H1 (cell line): Measurements from ENCODE around the gene VWF. TPM values are rescaled to one million over a fixed set of nuclear protein-coding genes. Genes with fewer than 3 reads are reported as not detected.

ENCODE experiments used
- CTCF ChIA-PET: fragments of 300-600 bp; sonication (Branson Sonifier 250); formaldehyde crosslinking; loops from one replicate; lab custom pipeline; 2021; ENCODE audit not compliant: partially characterized antibody; lab: Charles Lee
- POLR2A ChIA-PET: fragments of 300-600 bp; sonication (Branson Sonifier 250); formaldehyde crosslinking; loops from one replicate; lab custom pipeline; 2021; ENCODE audit warnings: inconsistent platforms; ENCODE audit not compliant: partially characterized antibody; lab: Charles Lee
- DNase-seq, 2 experiments: peaks; one replicate each; pipeline versions ENCODE4 v3.0.0 to v3.0.0-alpha.2; 2010 to 2022; ENCODE audit warnings: low spot score in 2 of 2, low read depth in 1 of 2, mixed read lengths in 1 of 2
- FAIRE-seq: peaks from 2 replicates; lab custom pipeline; 2011; peaks lifted over from hg19 to GRCh38; lab: Jason Lieb, UNC
- H2AFZ ChIP-seq: 2 replicates; pipeline ENCODE4 v1.8.1; 2012; ENCODE audit warnings: low read length, inconsistent platforms
- H2AK5ac ChIP-seq: 2 replicates; pipeline ENCODE4 v1.6.1; 2013; ENCODE audit warnings: low read depth, low read length
- H2BK120ac ChIP-seq: replicated peaks from 2 replicates; pipeline ENCODE3; 2013; ENCODE audit warnings: low read depth, low read length, inconsistent platforms
- H2BK12ac ChIP-seq: 2 replicates; pipeline ENCODE4 v1.6.1; 2013; ENCODE audit warnings: low read depth, low read length
- H2BK15ac ChIP-seq: 2 replicates; pipeline ENCODE4 v1.6.1; 2013; ENCODE audit warnings: low read length
- H2BK20ac ChIP-seq: 2 replicates; pipeline ENCODE4 v1.6.1; 2013; ENCODE audit warnings: low read length
- H2BK5ac ChIP-seq: 2 replicates; pipeline ENCODE4 v1.6.1; 2013; ENCODE audit warnings: low read depth, low read length
- H3K14ac ChIP-seq: 2 replicates; pipeline ENCODE4 v1.6.1; 2013; ENCODE audit warnings: inconsistent platforms; ENCODE audit not compliant: insufficient read length
- H3K18ac ChIP-seq: 2 replicates; pipeline ENCODE4 v1.6.1; 2013; ENCODE audit warnings: low read length; ENCODE audit errors: extremely low read depth
- H3K23ac ChIP-seq: 2 replicates; pipeline ENCODE4 v1.6.1; 2013; ENCODE audit warnings: inconsistent platforms; ENCODE audit not compliant: insufficient read length
- H3K23me2 ChIP-seq: 2 replicates; pipeline ENCODE4 v1.6.1; 2013; ENCODE audit warnings: low read depth, low read length
- H3K27ac ChIP-seq: 2 replicates; pipeline ENCODE4 v1.6.1; 2011; ENCODE audit warnings: low read depth, low read length, inconsistent platforms
- H3K27me3 ChIP-seq, 4 experiments: replicated peaks in 1 of 4; 1 replicate in 1 of 4; 2 replicates in 3 of 4; pipeline versions ENCODE4 v1.6.1 to v1.8.1; 2011 to 2013; ENCODE audit warnings: low read length in 3 of 4, mild to moderate bottlenecking in 3 of 4, inconsistent platforms in 2 of 4, mixed read lengths in 2 of 4, moderate library complexity in 1 of 4; ENCODE audit not compliant: control insufficient read depth in 3 of 4, insufficient read depth in 3 of 4; ENCODE audit errors: extremely low read depth in 1 of 4
- H3K36me3 ChIP-seq, 4 experiments: 2 replicates each; pipeline versions ENCODE4 v1.6.1 to v1.8.1; 2011 to 2013; ENCODE audit warnings: mild to moderate bottlenecking in 4 of 4, low read length in 3 of 4, moderate library complexity in 2 of 4, control low read depth in 1 of 4, inconsistent platforms in 1 of 4; ENCODE audit not compliant: insufficient read depth in 4 of 4, control insufficient read depth in 2 of 4
- H3K4ac ChIP-seq: replicated peaks from 2 replicates; pipeline ENCODE3; 2013; ENCODE audit warnings: low read length, low read depth, mixed read lengths, inconsistent platforms; ENCODE audit not compliant: insufficient read length
- H3K4me1 ChIP-seq, 4 experiments: replicated peaks in 1 of 4; 1 replicate in 1 of 4; 2 replicates in 3 of 4; pipeline versions ENCODE4 v1.6.1 to v1.8.1; 2011 to 2013; ENCODE audit warnings: low read length in 3 of 4, inconsistent platforms in 2 of 4, mixed read lengths in 1 of 4; ENCODE audit not compliant: insufficient read depth in 4 of 4, control insufficient read depth in 3 of 4
- H3K4me2 ChIP-seq, 2 experiments: 2 replicates each; pipeline versions ENCODE4 v1.6.1 to v1.8.1; 2011 to 2013; ENCODE audit warnings: low read depth in 2 of 2, low read length in 2 of 2, control low read depth in 1 of 2, inconsistent platforms in 1 of 2, mild to moderate bottlenecking in 1 of 2; ENCODE audit not compliant: insufficient read depth in 1 of 2
- H3K4me3 ChIP-seq, 4 experiments: fragments of 200-600, 300-600 bp in 1 of 4; sonication (generic), shearing (Covaris generic), sonication (Bioruptor Twin) in 1 of 4; 2 replicates each; pipeline versions ENCODE4 v1.5.1 to v1.8.1; 2011 to 2016; ENCODE audit warnings: low read length in 4 of 4, low read depth in 3 of 4, control low read depth in 2 of 4, inconsistent platforms in 2 of 4, mild to moderate bottlenecking in 2 of 4, mixed read lengths in 1 of 4, moderate library complexity in 1 of 4; ENCODE audit not compliant: insufficient read depth in 2 of 4; ENCODE audit errors: extremely low read depth in 1 of 4
- H3K56ac ChIP-seq: replicated peaks from 2 replicates; pipeline ENCODE3; 2013; ENCODE audit warnings: low read depth, mild to moderate bottlenecking, mixed read lengths, low read length, inconsistent platforms; ENCODE audit not compliant: insufficient read length
- H3K79me1 ChIP-seq: 2 replicates; pipeline ENCODE4 v1.6.1; 2013; ENCODE audit warnings: low read depth, low read length, control low read depth
- H3K79me2 ChIP-seq, 2 experiments: 2 replicates each; pipeline versions ENCODE4 v1.6.1 to v1.8.1; 2012 to 2013; ENCODE audit warnings: low read length in 2 of 2, mild to moderate bottlenecking in 2 of 2, inconsistent platforms in 1 of 2; ENCODE audit not compliant: insufficient read depth in 2 of 2, control insufficient read depth in 1 of 2
- H3K9ac ChIP-seq, 4 experiments: replicated peaks in 1 of 4; 1 replicate in 1 of 4; 2 replicates in 3 of 4; pipeline versions ENCODE4 v1.6.1 to v1.8.1; 2011 to 2013; ENCODE audit warnings: low read depth in 3 of 4, low read length in 3 of 4, control low read depth in 2 of 4, mild to moderate bottlenecking in 2 of 4, moderate library complexity in 2 of 4, inconsistent platforms in 1 of 4; ENCODE audit errors: extremely low read depth in 1 of 4
- H3K9me3 ChIP-seq, 2 experiments: 2 replicates each; pipeline versions ENCODE4 v1.6.1 to v1.8.1; 2012 to 2013; ENCODE audit warnings: mild to moderate bottlenecking in 2 of 2, moderate library complexity in 2 of 2, control low read depth in 1 of 2, inconsistent platforms in 1 of 2, low read depth in 1 of 2, low read length in 1 of 2, mixed read lengths in 1 of 2; ENCODE audit not compliant: insufficient read depth in 2 of 2
- H4K20me1 ChIP-seq, 2 experiments: replicated peaks in 1 of 2; 2 replicates each; pipeline versions ENCODE3 to v1.8.1; 2011 to 2013; ENCODE audit warnings: inconsistent platforms in 2 of 2, low read length in 2 of 2, mild to moderate bottlenecking in 1 of 2; ENCODE audit not compliant: insufficient read depth in 2 of 2, control insufficient read depth in 1 of 2
- H4K5ac ChIP-seq: 2 replicates; pipeline ENCODE4 v1.6.1; 2013; ENCODE audit warnings: low read length, low read depth, mixed read lengths, inconsistent platforms; ENCODE audit not compliant: insufficient read length
- H4K8ac ChIP-seq: 2 replicates; pipeline ENCODE4 v1.8.0; 2013; ENCODE audit warnings: mild to moderate bottlenecking, moderate library complexity, low read length, inconsistent platforms; ENCODE audit not compliant: insufficient read depth; ENCODE audit errors: extremely low read depth
- H4K91ac ChIP-seq: replicated peaks from 2 replicates; pipeline ENCODE3; 2013; ENCODE audit warnings: low read length, mixed read lengths, inconsistent platforms; ENCODE audit not compliant: insufficient read length
- CHD2 ChIP-seq: IDR thresholded peaks from 2 replicates; pipeline ENCODE4 v1.6.1; 2012; ENCODE audit warnings: low read length, improper control_type of control experiment
- GABPA ChIP-seq: IDR thresholded peaks from 2 replicates; pipeline ENCODE4 v1.6.1; 2011; ENCODE audit warnings: mild to moderate bottlenecking, low read length, moderate library complexity, borderline replicate concordance; ENCODE audit not compliant: insufficient read depth
- JUND ChIP-seq: IDR thresholded peaks from 2 replicates; pipeline ENCODE4 v1.6.1; 2011; ENCODE audit warnings: mild to moderate bottlenecking, improper control_type of control experiment, low read length
- NANOG ChIP-seq: IDR thresholded peaks from 2 replicates; pipeline ENCODE4 v1.6.1; 2011; ENCODE audit warnings: low read length, low read depth, mild to moderate bottlenecking, inconsistent platforms; ENCODE audit not compliant: insufficient read depth, poor library complexity, severe bottlenecking
- RBBP5 ChIP-seq: IDR thresholded peaks from 2 replicates; pipeline ENCODE4 v1.7.1; 2012; ENCODE audit warnings: low read depth, mild to moderate bottlenecking, inconsistent platforms, low read length, moderate library complexity, borderline replicate concordance
- SP1 ChIP-seq: IDR thresholded peaks from 2 replicates; pipeline ENCODE4 v1.6.1; 2011; ENCODE audit warnings: low read depth, low read length
- TAF7 ChIP-seq: optimal IDR thresholded peaks from 2 replicates; pipeline ENCODE3; 2011; ENCODE audit warnings: low read depth, mild to moderate bottlenecking, inconsistent platforms, low read length, moderate library complexity, borderline replicate concordance
- WGBS, 2 experiments: shearing (Covaris generic) in 1 of 2; methylation state at CpG; one replicate each; pipeline versions ENCODE4 v1.1.6 to v1.1.7; 2013 to 2015; ENCODE audit warnings: low lambda C conversion rate in 2 of 2, mixed read lengths in 2 of 2, inconsistent platforms in 1 of 2, low coverage in 1 of 2, missing lambda C conversion rate in 1 of 2; ENCODE audit not compliant: insufficient replicate concordance in 2 of 2, insufficient coverage in 1 of 2, insufficient read length in 1 of 2; ENCODE audit errors: extremely low coverage in 1 of 2, missing lambda C conversion rate in 1 of 2; 5-methylcytosine and 5-hydroxymethylcytosine counted together
- polyA plus RNA-seq, 7 experiments: library from polyadenylated mRNA; depleted of rRNA in 3 of 7; stranded (reverse) in 5 of 7; unstranded in 2 of 7; fragments of >200 nt in 5 of 7; fragments of 200-250 nt in 2 of 7; gene quantifications; 1 replicate in 5 of 7; 2 replicates in 1 of 7; 4 replicates in 1 of 7; pipeline versions ENCODE4 v1.2.1 to v1.2.3, GENCODE V29; 2011 to 2013; ENCODE audit warnings: missing spikeins in 2 of 7, mixed read lengths in 2 of 7
- total RNA-seq: library from RNA; stranded (reverse); fragmentation: NEBNext Ultra II Directional; extraction: Animal tissue kit (Norgen Biotek cat#: 25700); gene quantifications from 2 replicates; pipeline ENCODE4 v1.2.1, GENCODE V29; 2021
- TF ChIP-seq, protein P1 (sequence below): IDR thresholded peaks from 2 replicates; pipeline ENCODE4 v1.6.1; 2012; ENCODE audit warnings: inconsistent platforms

Gene VWF
- total and polyA plus RNA-seq, 2 of the 8 experiments (the other 6 are each of a cell fraction or from before 2014, with no cell fraction given): 0.39 to 0.60 TPM

DNA sequence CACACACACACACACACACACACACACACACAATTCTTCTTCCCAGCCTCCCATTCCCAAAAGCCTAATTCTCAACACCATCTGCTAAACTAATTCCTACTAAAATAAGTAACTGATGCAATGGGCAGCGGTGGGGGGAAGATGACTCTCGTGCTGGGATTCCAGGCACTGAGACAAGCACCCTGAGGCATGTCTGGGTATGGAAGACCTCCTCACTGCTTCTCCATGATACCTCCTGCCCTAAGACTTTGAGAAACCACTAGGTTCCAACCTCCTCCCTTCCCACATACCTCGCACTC, 789 bp upstream of the VWF start:
- H3K56ac ChIP-seq: no peak overlapping the region
- no peak overlapping the region for H2BK20ac ChIP-seq
- no peaks in the 10 kb centered on the region for H3K79me2 ChIP-seq
- CTCF ChIA-PET: no interaction called here
- FAIRE-seq (no peak), DNase-seq (no peak)
- H2AK5ac ChIP-seq: no peak overlapping the region
- H3K9me3 ChIP-seq: no peaks in the 10 kb centered on the region
- no peak overlapping the region for H2BK15ac ChIP-seq
- no peak overlapping the region for H3K4ac ChIP-seq
- H3K4me1 ChIP-seq: no peaks in the 10 kb centered on the region; a peak in 2 of 7 replicates
- H3K9ac ChIP-seq: no peak overlapping the region
- peaks cover 3% of the 10 kb centered on the region; the same call in 1 of the 2 replicates for H3K23me2 ChIP-seq
- no peaks in the 10 kb centered on the region for H4K20me1 ChIP-seq
- H3K36me3 ChIP-seq: no peaks in the 10 kb centered on the region
- H4K91ac ChIP-seq: no peak overlapping the region
- no peak overlapping the region for H3K4me2 ChIP-seq
- POLR2A ChIA-PET: interaction anchor here (0.8 kb wide), 1 partner anchor 11 kb away, joined by 6 read pairs; no protein-coding TSS in a partner anchor
- no peak overlapping the region for H2BK5ac ChIP-seq
- no peak overlapping the region for H3K27ac ChIP-seq
- no peak overlapping the region for H4K5ac ChIP-seq
- TF ChIP-seq NANOG: no peak
- TF ChIP-seq TAF7: no peak
- no peak for TF ChIP-seq JUND
- no peak for TF ChIP-seq SP1
- no peak for TF ChIP-seq RBBP5
- no peak for TF ChIP-seq GABPA
- TF ChIP-seq, protein P1, sequence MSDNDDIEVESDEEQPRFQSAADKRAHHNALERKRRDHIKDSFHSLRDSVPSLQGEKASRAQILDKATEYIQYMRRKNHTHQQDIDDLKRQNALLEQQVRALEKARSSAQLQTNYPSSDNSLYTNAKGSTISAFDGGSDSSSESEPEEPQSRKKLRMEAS: no peak
- no peak for TF ChIP-seq CHD2
- no peak overlapping the region for H2BK120ac ChIP-seq
- H3K27me3 ChIP-seq: no peaks in the 10 kb centered on the region
- H3K18ac ChIP-seq: no peak overlapping the region
- H3K23ac ChIP-seq: no peak overlapping the region
- no peak overlapping the region for H2AFZ ChIP-seq
- no peak overlapping the region for H3K14ac ChIP-seq
- H2BK12ac ChIP-seq: no peak overlapping the region
- no peaks in the 10 kb centered on the region for H3K79me1 ChIP-seq
- H3K4me3 ChIP-seq: no peak overlapping the region
- 93% methylated on average over 3 of the region's 3 CpGs; no CpG with 5 or more reads in 1 of the 2 experiments for WGBS, 2 experiments
- no peak overlapping the region for H4K8ac ChIP-seq
